Tibial artery (tissue), 4 donors: ENCODE results near the gene PRODH2.

Source experiments
- DNase-seq, 2 donors: peaks; one replicate each; pipeline ENCODE4 v3.0.0-alpha.2; 2019
- H3K27ac ChIP-seq, 2 donors: fragments of 200-600 bp; sonication (generic) in 1 of 2; 1 replicate in 1 of 2; 2 replicates in 1 of 2; pipeline ENCODE4 v1.5.1; 2018 to 2019; ENCODE audit warnings: mild to moderate bottlenecking in 1 of 2
- H3K27me3 ChIP-seq, 2 donors: fragments of 200-600 bp; sonication (generic) in 1 of 2; one replicate each; pipeline versions ENCODE4 v1.5.1 to v1.6.0; 2016 to 2019
- H3K36me3 ChIP-seq, 3 donors: fragments of 200-600 bp; sonication (generic) in 2 of 3; one replicate each; pipeline ENCODE4 v1.5.1; 2016 to 2019; ENCODE audit warnings: mild to moderate bottlenecking in 2 of 3
- H3K4me1 ChIP-seq, 4 donors: fragments of 200-600 bp; sonication (generic) in 2 of 4; 1 replicate in 3 of 4; 2 replicates in 1 of 4; pipeline ENCODE4 v1.5.1; 2016 to 2019
- H3K4me3 ChIP-seq, 2 donors: fragments of 200-600 bp; sonication (generic) in 1 of 2; 1 replicate in 1 of 2; 2 replicates in 1 of 2; pipeline ENCODE4 v1.5.1; 2018 to 2019; ENCODE audit warnings: mild to moderate bottlenecking in 2 of 2
- H3K9me3 ChIP-seq, 3 donors: fragments of 200-600 bp; sonication (generic) in 1 of 3; one replicate each; pipeline ENCODE4 v1.5.1; 2016 to 2019
- CTCF ChIP-seq, 2 experiments: fragments of 200-600 bp in 1 of 2; fragments of 450-650 bp in 1 of 2; IDR thresholded peaks; one replicate each; pipeline ENCODE4 v1.5.1; 2017 to 2019; ENCODE audit warnings: antibody characterized with exemption in 2 of 2, mild to moderate bottlenecking in 1 of 2, moderate library complexity in 1 of 2
- intact Hi-C: fragments of 100-400 bp; cut with DNase I; formaldehyde crosslinking; loops from one replicate; pipeline ENCODE4 v1.15.0; 2023; ENCODE audit warnings: low total_unique reads

The PRODH2 gene

GRCh38 chr19:35812220-35813042 lies at the start of gene PRODH2:
Gene PRODH2 (minus strand): TSS chr19:35812845. CDS start chr19:35812805, 40 bp downstream.
- DNase-seq: no peak

GRCh38 chr19:35861640-35862160 lies 49.1 kb upstream of the PRODH2 start:
- Histone ChIP-seq H3K27me3 (peaks cover 2 to 54% of the 10 kb centered on the region in 2 donors), H3K9me3 (peaks cover 0 to 8% (median 0%) of the 10 kb centered on the region in 3 donors), H3K27ac (no peak overlapping the region), H3K4me3 (no peak overlapping the region), H3K4me1 (peaks cover 0 to 7% (median 6%) of the 10 kb centered on the region in 4 donors), H3K36me3 (no peaks in the 10 kb centered on the region)
- intact Hi-C loops: no loop called here
- no peak for TF ChIP-seq CTCF (IDR thresholded peaks at IDR 0.05)
- DNase-seq: no peak

More at GRCh38 chr19:35812220-35813042, at the start of gene PRODH2:
- intact Hi-C loops: no loop called here
- H3K4me1 ChIP-seq: no peaks in the 10 kb centered on the region
- H3K27ac ChIP-seq: no peak within 1 kb of the TSS
- peaks cover 0 to 29% of the 10 kb centered on the region in 2 donors for H3K27me3 ChIP-seq
- no peak for TF ChIP-seq CTCF (IDR thresholded peaks at IDR 0.05)
- no peaks in the 10 kb centered on the region for H3K36me3 ChIP-seq
- H3K9me3 ChIP-seq: no peaks in the 10 kb centered on the region
- H3K4me3 ChIP-seq: no peak within 1 kb of the TSS

- Histone ChIP-seq H3K27me3 (peaks cover 8 to 60% of the 10 kb centered on the region in 2 donors), H3K4me1 (peaks cover 0 to 14% (median 11%) of the 10 kb centered on the region in 4 donors), H3K27ac (no peak overlapping the region), H3K9me3 (peaks cover 0 to 8% (median 0%) of the 10 kb centered on the region in 3 donors), H3K36me3 (no peaks in the 10 kb centered on the region), H3K4me3 (no peak overlapping the region)
- intact Hi-C loops: no loop called here
- no peak for TF ChIP-seq CTCF (IDR thresholded peaks at IDR 0.05)
- DNase-seq: no peak
Observed at GRCh38 chr19:35860818-35861639, 48.4 kb upstream of the PRODH2 start.

- no peak overlapping the region for H3K4me3 ChIP-seq
- no peak for TF ChIP-seq CTCF (IDR thresholded peaks at IDR 0.05)
- DNase-seq: no peak
- peaks cover 0 to 8% (median 0%) of the 10 kb centered on the region in 3 donors for H3K9me3 ChIP-seq
- intact Hi-C loops: no loop called here
- peaks cover 0 to 17% (median 12%) of the 10 kb centered on the region in 4 donors for H3K4me1 ChIP-seq
- peaks cover 9 to 65% of the 10 kb centered on the region in 2 donors for H3K27me3 ChIP-seq
- H3K36me3 ChIP-seq: no peaks in the 10 kb centered on the region
- no peak overlapping the region for H3K27ac ChIP-seq
Observed at GRCh38 chr19:35860436-35860817, 47.8 kb upstream of the PRODH2 start.

- H3K27ac ChIP-seq: no peak overlapping the region
- TF ChIP-seq CTCF (IDR thresholded peaks at IDR 0.05): no peak
- no peak for DNase-seq
- H3K9me3 ChIP-seq: peaks cover 0 to 8% (median 0%) of the 10 kb centered on the region in 3 donors
- intact Hi-C loops: no loop called here
- peaks cover 9 to 76% of the 10 kb centered on the region in 2 donors for H3K27me3 ChIP-seq
- no peaks in the 10 kb centered on the region for H3K36me3 ChIP-seq
- H3K4me1 ChIP-seq: peaks cover 0 to 17% (median 12%) of the 10 kb centered on the region in 4 donors
- H3K4me3 ChIP-seq: no peak overlapping the region
Observed at GRCh38 chr19:35859414-35859813, 46.8 kb upstream of the PRODH2 start.
